OCI-LY7 (cell line): ENCODE data around the gene PDCD11. TPM values are rescaled to one million over a fixed set of nuclear protein-coding genes. Genes with fewer than 3 reads are reported as not detected.

Experiments used
- BruUV-seq: library from RNA; stranded (reverse); fragments of 400-500 nt; replicated peaks from 2 replicates; lab custom pipeline; 2021; lab: Mats Ljungman, UMichigan
- CTCF ChIA-PET: fragments of 300-600 bp; sonication (Branson Sonifier 250); formaldehyde crosslinking; loops from one replicate; lab custom pipeline; 2022; ENCODE audit warnings: antibody characterized with exemption; ENCODE audit not compliant: unreplicated experiment; lab: Charles Lee
- POLR2A ChIA-PET: fragments of 300-600 bp; sonication (Branson Sonifier 250); formaldehyde crosslinking; loops from one replicate; lab custom pipeline; 2022; ENCODE audit warnings: antibody characterized with exemption; lab: Charles Lee
- DNase-seq: peaks from one replicate; pipeline ENCODE4 v3.0.0-alpha.2; 2015; ENCODE audit warnings: low spot score
- H2AFZ ChIP-seq: fragments of 200-600 bp; sonication (generic), shearing (Covaris generic); 2 replicates; pipeline ENCODE4 v1.6.1; 2014; ENCODE audit warnings: mild to moderate bottlenecking, antibody characterized with exemption, low read length, moderate library complexity
- H3K27ac ChIP-seq: fragments of 200-600 bp; sonication (generic); 2 replicates; pipeline ENCODE4 v1.5.1; 2014; ENCODE audit warnings: mixed run types, low read depth, mild to moderate bottlenecking, moderate library complexity, low read length, inconsistent platforms; ENCODE audit not compliant: poor library complexity, severe bottlenecking
- H3K36me3 ChIP-seq: fragments of 200-600 bp; sonication (generic); 2 replicates; pipeline ENCODE4 v1.6.1; 2014; ENCODE audit warnings: mild to moderate bottlenecking, antibody characterized with exemption, low read length, moderate library complexity, mixed read lengths; ENCODE audit not compliant: insufficient read depth
- H3K4me1 ChIP-seq: fragments of 200-600 bp; sonication (generic); 2 replicates; pipeline ENCODE4 v1.5.1; 2014; ENCODE audit warnings: mild to moderate bottlenecking, low read length; ENCODE audit not compliant: insufficient read depth, poor library complexity, severe bottlenecking
- H3K4me2 ChIP-seq: fragments of 200-600 bp; sonication (generic); 2 replicates; pipeline ENCODE4 v1.6.1; 2014; ENCODE audit warnings: mild to moderate bottlenecking, low read length
- H3K4me3 ChIP-seq: fragments of 200-600 bp; sonication (generic); 2 replicates; pipeline ENCODE4 v1.5.1; 2014; ENCODE audit warnings: mild to moderate bottlenecking, low read depth, low read length; ENCODE audit not compliant: poor library complexity, severe bottlenecking
- H3K79me2 ChIP-seq: fragments of 200-600 bp; sonication (generic); 2 replicates; pipeline ENCODE4 v1.6.1; 2016; ENCODE audit warnings: low read depth, mild to moderate bottlenecking, low read length, moderate library complexity, mixed read lengths; ENCODE audit not compliant: insufficient read depth
- H3K9me2 ChIP-seq: fragments of 200-600 bp; sonication (generic); 2 replicates; pipeline ENCODE4 v1.6.1; 2016; ENCODE audit warnings: mild to moderate bottlenecking, low read length, mixed read lengths; ENCODE audit not compliant: insufficient read depth
- H3K9me3 ChIP-seq: fragments of 200-600 bp; sonication (generic); 2 replicates; pipeline ENCODE4 v1.6.1; 2014; ENCODE audit warnings: mild to moderate bottlenecking, mixed run types, low read length, mixed read lengths
- H4K20me1 ChIP-seq: fragments of 200-600 bp; sonication (generic); 2 replicates; pipeline ENCODE4 v1.6.1; 2014; ENCODE audit warnings: mild to moderate bottlenecking, antibody characterized with exemption, low read length, moderate library complexity, mixed read lengths; ENCODE audit not compliant: insufficient read depth
- CTCF ChIP-seq: fragments of 200-600 bp; sonication (generic); conservative IDR thresholded peaks from 2 replicates; pipeline ENCODE4 v1.5.1; 2014; ENCODE audit warnings: mild to moderate bottlenecking, antibody characterized with exemption, low read length, moderate library complexity, mixed read lengths
- EZH2phosphoT487 ChIP-seq: fragments of 200-600 bp; sonication (generic); IDR thresholded peaks from 2 replicates; pipeline ENCODE4 v1.6.1; 2018; ENCODE audit warnings: low read depth, borderline replicate concordance, mild to moderate bottlenecking, mixed run types, antibody characterized with exemption, low read length, moderate library complexity, mixed read lengths
- intact Hi-C: fragments of 100-400 bp; cut with micrococcal nuclease; formaldehyde crosslinking; loops from one replicate; pipeline ENCODE4 v1.10.0; 2022; ENCODE audit not compliant: unreplicated experiment
- total RNA-seq, 2 experiments: library from RNA; depleted of rRNA in 1 of 2; stranded (reverse); fragments of >200 nt in 1 of 2; shearing (Covaris generic) in 1 of 2; gene quantifications; 2 replicates each; pipeline ENCODE4 v1.2.3, GENCODE V29; 2014 to 2022

Gene PDCD11
- total RNA-seq, 2 experiments from 2014 or later: 54.5 to 68.4 TPM

- Histone ChIP-seq H3K4me1 (no peaks in the 10 kb centered on the region), H3K36me3 (peaks cover 96% of the 10 kb centered on the region), H4K20me1 (no peaks in the 10 kb centered on the region), H3K4me2 (no peak overlapping the region), H3K27ac (no peak overlapping the region), H3K9me2 (no peaks in the 10 kb centered on the region), H3K79me2 (no peaks in the 10 kb centered on the region), H3K4me3 (no peak overlapping the region), H3K9me3 (no peaks in the 10 kb centered on the region), H2AFZ (no peak overlapping the region)
- POLR2A ChIA-PET: no interaction called here
- CTCF ChIA-PET: interaction anchor here (0.6 kb wide), 1 partner anchor 150 kb away, joined by 3 read pairs; no protein-coding TSS in a partner anchor
- intact Hi-C loops: no loop called here
- no TSS peak for BruUV-seq
- no peak for DNase-seq
- TF ChIP-seq CTCF (no peak), EZH2phosphoT487 (no peak)
Measured at GRCh38 chr10:103442031-103442461, 45.6 kb downstream of the PDCD11 start.

- H4K20me1 ChIP-seq: no peaks in the 10 kb centered on the region
- H3K79me2 ChIP-seq: no peaks in the 10 kb centered on the region
- no peaks in the 10 kb centered on the region for H3K9me2 ChIP-seq
- no peak overlapping the region for H3K4me3 ChIP-seq
- no peaks in the 10 kb centered on the region for H3K9me3 ChIP-seq
- no peak for DNase-seq
- no peak overlapping the region for H2AFZ ChIP-seq
- POLR2A ChIA-PET: no interaction called here
- no peaks in the 10 kb centered on the region for H3K4me1 ChIP-seq
- no TSS peak for BruUV-seq
- no peak overlapping the region for H3K27ac ChIP-seq
- CTCF ChIA-PET: no interaction called here
- peaks cover 96% of the 10 kb centered on the region for H3K36me3 ChIP-seq
- no peak for TF ChIP-seq CTCF
- TF ChIP-seq EZH2phosphoT487: no peak
- no peak overlapping the region for H3K4me2 ChIP-seq
- intact Hi-C loops: no loop called here
Measured at GRCh38 chr10:103443475-103444185, 47.2 kb downstream of the PDCD11 start.

GRCh38 chr10:103444478-103444877 lies 48.1 kb downstream of the PDCD11 start:
- H4K20me1 ChIP-seq: no peaks in the 10 kb centered on the region
- DNase-seq: no peak
- H3K4me1 ChIP-seq: no peaks in the 10 kb centered on the region
- no peaks in the 10 kb centered on the region for H3K79me2 ChIP-seq
- H3K4me2 ChIP-seq: no peak overlapping the region
- POLR2A ChIA-PET: no interaction called here
- no peaks in the 10 kb centered on the region for H3K9me3 ChIP-seq
- H2AFZ ChIP-seq: no peak overlapping the region
- no TSS peak for BruUV-seq
- TF ChIP-seq CTCF (no peak), EZH2phosphoT487 (no peak)
- CTCF ChIA-PET: no interaction called here
- no peak overlapping the region for H3K4me3 ChIP-seq
- intact Hi-C loops: no loop called here
- H3K27ac ChIP-seq: no peak overlapping the region
- H3K36me3 ChIP-seq: peaks cover 87% of the 10 kb centered on the region
- no peaks in the 10 kb centered on the region for H3K9me2 ChIP-seq
